GM21619 (cell line): ENCODE measurements around the gene PPP1R13B.

Experiments
- ATAC-seq: cut with Tn5 transposase; IDR thresholded peaks from one replicate; pipeline ENCODE4 v1.9.1; 2021; ENCODE audit not compliant: unreplicated experiment

PPP1R13B gene

DNA sequence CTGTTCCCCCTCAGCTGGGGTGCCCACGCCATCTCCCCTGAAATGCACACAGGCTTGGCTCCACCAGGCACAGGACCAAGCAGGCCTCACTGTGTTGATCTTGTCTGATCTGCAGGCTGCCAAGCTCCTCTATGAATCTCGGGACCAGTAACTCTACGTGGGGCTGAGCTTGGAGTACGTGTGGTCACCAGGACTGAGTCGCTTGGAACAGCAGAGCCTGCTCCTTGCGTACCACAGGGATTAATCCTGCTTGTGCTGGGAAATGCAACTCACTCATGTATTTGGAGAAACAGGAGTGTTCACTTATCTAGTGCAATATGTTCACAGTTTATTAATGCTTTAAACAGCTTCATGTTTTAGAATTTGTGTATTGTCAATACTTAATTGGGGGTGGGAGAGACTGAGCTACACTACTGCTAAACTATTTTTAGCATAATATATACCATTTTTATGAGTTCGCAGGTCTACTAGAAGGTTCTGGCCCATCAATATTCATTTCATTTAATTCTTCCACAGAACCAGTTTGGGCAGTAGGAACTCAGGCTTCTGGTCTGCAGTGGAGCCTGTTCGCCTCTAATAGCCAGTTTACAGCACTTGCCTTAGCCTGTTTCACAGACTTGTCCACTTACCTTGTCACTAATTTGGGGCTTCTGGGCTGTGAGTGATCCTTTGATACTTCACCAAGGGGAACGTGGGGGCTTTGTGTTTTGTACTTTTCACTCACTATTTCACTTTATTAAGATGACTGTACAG, 114.3 kb downstream of the PPP1R13B start:
- ATAC-seq, result no peak

DNA sequence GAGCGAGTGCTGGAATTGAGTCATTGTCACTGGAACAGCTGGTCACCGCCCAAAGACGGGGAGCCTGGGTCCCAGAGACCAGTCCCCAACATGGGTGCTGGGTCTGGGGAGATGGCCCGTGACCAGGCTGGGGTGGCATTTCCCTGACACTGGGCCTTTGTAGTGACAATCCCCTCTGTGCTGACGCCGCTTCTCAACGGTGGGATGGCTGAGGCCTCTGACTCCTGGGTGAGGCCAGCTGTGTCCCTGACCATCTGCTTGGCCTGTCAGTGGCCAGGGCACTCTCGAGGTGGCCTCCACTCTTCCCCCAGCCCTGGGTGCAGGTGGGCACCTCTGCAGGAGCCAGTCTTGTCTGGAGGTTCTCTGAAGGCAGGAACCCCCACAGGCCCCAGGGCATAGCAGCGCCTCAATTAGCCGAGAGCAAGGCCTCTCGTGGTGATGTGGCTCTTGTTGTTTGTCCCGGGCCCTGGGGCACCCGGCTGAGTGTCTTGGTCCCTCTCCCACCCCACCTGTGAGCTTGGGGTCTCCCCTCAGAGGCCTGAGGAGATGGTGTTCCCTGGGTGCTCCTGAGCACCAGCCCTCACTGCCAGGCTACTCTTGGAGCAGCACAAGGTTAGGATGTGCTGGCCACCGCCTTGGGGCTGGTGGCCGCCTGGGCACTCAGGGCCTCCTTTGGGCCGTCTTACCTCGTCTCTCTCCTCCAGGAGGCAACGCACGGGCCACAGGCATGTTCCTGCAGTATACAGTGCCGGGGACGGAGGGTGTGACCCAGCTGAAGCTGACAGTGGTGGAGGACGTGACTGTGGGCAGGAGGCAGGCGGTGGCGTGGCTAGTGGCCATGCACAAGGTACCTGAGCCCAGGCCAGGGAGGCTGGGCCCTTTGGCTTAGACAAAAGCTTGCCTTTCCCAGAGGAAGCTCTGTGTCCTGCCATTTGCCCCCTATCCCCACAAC, 115.2 kb downstream of the PPP1R13B start:
- no peak for ATAC-seq

DNA sequence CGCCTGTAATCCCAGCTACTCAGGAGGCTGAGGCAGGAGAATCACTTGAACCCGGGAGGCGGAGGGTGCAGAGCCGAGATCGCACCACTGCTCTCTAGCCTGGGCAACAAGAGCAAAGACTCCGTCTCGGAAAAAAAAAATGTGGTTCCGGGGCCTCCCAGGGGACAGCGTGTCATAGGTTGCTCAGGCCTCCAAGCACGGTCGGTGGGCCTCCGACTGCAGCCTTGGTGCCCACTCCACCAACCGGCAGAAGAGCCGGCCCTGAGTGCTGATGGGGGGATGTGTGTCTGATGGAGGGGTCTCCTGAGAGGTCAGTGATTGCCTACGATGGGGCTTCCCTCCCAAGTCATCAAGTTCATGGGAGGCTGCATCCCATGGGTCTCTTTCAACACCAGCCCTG, 115.9 kb downstream of the PPP1R13B start:
- ATAC-seq, result no peak

DNA sequence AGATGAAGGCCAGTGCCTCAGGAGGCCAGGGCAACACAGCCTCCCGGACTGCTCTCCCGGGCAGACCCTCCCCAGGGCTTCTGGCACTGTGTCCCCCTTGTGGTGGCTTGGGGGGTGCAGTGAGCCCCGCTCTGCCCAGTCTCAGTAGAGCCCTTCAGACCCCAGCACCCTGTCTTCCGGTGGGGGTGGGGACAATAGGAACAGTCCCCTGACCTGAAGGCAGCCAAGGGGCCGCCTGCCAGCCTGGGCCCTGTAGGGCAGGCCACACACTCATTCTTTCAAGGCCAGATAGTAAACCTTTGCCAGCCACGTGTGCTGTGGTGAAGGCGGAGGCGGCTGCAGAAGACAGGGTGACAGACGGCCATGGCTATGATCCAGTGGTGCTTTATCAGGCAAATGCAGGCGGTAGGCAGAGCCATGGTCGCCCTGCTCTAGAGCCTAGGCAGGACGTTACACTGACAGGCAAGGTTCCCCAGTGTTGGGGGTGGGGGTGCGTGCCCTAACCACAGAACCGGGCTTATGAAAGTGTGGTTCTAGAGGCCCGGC, 116.8 kb downstream of the PPP1R13B start:
- no peak for ATAC-seq

DNA sequence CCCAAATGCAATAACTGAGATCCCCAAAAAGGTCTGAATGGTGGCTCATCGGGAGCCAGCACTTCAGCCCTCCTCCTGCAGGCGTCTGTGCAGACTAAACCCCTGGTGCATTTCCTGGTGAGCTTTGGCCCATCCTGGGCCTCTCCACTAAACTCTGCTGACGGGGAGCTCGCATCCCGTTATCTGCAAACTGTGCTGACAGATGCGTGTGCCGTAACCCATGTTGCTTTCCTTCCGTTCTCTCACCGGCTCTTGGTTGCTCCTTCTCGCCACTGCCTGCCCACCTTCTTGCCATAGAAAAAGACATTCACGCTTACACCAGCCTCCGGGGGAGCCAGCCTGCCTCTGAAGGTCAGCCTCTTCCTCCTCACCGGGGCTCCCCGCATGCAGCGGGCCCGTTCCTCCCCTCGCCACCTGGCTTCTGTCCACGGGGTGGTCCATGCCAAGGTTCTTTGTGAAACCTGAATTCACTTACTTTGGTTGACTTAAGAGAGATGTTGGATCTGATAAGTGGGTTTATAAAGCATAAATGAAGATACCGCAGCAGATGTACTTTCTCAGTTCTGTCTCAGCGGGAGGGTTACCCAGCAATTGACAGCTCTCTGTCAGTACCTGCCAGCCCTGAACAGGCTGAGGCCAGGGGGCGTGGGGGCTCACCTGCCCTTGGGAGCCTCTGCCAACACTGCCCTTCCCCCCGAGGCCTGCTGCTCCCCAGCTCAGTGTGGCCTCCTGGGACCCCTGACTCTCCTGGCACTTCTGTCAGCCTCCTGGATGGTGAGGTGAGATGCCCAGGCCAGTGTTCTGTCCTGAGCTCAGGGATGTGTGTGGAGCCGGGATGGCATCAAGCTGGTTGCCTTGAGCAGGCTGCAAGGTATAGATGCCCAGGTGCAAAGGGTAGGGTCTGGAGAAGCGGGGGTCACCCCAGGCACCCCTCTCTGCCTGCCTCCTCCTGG, 117.6 kb downstream of the PPP1R13B start:
- ATAC-seq, result no peak

DNA sequence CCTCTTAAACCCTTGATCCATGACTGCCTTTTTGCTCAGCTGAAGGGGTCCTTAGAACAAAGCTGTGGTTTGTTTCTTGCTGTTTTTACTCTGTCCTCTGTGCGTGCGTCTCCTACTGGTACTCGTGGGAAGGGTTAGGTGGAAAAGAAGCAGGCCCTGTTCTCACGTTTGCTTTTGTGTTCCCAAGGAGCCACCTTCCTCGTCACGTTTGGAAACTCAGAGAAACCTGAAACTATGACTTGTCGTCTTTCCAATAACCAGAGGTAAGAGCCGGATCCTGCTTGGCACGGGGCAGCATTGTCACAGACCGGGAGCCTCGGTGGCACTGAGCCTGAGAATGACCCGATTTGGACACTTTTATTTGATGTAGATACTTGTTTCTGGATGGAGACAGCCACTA, 118.7 kb downstream of the PPP1R13B start:
- no peak for ATAC-seq

DNA sequence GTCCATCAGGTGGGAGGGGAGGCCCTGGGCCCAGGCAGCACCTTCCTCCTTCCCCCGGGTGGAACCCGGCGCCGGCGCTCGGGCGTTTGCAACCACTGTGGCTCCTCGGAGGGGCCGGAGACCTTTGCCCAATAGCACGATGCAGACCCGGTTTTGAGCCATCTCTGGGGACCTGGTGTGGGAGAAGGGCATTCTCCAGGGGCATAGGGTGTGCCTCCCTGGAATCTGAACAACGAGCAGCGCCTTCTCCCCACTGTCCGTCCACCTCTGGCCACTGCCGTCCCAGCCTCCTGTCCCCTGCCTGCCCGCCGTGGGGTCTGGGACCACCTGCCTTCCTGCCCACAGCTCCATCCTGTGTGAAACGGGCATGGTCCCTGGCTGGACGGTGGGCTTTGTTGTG, 119.2 kb downstream of the PPP1R13B start:
- no peak for ATAC-seq

DNA sequence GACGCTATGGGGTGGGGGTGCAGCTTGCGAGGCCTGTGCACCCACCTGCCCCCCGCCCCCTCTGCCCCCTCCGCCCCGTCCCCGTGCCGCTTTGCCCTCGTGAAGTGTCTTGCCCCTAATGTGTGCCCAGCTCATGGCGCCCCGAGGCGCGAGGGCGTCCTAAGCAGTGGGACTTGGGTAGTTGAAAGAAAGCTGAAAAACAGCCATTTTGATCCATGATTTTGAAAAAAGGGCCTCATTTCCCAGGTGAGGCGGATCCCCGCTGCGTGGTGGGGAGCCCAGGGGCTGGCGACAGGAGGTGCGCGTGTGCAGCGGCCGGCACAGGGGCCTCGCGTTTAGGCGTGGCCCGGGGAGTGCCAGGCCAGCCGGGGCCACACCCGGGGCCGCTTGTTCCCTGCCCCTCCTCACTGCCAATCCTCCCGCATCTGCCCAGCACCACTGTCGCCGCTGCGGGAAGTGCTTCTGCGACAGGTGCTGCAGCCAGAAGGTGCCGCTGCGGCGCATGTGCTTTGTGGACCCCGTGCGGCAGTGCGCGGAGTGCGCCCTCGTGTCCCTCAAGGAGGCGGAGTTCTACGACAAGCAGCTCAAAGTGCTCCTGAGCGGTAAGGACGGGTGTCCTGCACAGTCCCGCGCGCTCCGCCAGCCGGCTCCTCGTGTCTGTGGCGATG, 119.9 kb downstream of the PPP1R13B start:
- ATAC-seq, result no peak

DNA sequence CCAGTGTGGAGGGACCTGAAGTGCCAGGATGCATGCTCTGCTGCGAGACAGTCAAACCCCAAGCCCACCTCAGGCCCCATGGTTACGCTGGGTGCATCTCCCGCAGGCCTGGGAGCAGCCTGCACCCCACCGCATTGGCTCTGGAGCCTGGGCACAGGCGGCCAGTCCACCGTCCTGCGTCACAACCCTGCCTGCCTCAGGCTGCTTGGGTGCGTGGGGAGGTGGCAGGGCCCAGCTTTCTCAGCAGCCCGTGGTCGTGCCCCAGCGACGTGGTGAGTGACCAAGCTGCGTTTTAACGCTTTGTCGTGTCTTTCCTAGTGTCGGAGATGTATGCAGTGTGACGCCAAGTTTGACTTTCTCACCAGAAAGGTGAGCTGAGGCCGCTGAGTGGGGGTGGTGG, 120.9 kb downstream of the PPP1R13B start:
- ATAC-seq, result no peak

DNA sequence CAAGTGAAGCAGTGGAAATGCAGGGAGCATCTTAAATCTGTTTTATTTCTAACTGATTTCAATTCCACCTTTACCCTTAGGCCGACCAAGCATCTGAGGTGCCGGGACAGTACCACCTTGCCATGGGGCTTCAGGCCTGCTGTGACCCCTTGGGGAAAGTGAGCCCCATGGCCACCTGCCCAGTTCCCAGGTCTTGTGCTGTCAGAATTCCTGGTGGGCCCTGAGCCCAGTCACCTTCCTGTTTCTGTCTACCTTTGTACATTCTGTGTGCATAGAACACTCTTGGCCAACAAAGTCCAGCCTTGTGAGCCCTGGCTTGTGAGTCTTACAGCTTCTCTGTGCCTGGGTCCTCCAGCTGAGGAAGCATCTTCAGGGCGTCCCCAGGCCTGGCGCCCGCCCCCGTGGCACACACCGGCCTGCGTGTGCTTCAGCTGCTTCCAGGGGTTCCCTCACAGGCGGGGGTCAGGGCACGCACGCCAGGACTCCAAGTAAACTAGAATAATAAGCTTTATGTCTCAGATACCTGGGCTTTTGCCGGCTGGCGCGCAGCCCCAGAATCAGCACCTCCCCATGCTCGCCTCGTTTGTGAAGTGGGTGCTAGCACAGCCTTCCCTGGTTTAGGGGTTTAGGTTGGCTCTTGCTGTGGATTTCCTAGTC, 121.5 kb downstream of the PPP1R13B start:
- no peak for ATAC-seq

DNA sequence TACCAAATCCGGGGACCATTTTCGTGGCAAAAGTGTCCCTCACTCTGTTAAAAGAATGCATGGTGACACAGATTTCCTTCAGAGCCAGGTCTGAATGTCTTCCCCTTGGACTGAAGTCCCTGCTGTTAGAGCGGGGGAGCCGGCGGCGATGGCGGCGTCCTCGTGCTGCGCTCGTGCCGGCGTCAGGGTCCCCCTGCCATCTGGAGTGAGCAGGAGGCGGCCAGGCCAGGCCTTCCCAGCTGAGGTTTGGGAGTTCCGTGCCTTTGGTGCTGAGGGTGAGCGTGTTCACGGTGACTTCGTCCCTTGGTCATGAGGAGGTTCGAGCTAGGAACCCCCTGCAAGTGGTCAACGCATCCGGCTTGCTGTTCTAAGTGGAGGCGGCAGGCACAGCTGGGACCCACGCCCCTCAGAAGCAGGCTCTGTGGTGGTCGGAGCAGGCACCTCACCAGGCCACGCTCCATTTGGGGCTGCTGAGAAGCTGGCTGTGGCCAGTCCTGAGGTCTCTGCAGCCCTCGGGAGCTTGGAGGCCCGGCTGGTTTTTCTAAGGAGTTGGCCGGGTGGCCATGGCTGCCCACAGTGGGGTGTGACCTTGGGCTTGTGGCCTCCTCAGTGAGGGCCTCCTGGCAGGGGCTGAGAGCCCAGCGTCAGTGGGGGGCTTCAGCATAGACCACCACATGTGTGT, 122.2 kb downstream of the PPP1R13B start:
- ATAC-seq, result no peak

DNA sequence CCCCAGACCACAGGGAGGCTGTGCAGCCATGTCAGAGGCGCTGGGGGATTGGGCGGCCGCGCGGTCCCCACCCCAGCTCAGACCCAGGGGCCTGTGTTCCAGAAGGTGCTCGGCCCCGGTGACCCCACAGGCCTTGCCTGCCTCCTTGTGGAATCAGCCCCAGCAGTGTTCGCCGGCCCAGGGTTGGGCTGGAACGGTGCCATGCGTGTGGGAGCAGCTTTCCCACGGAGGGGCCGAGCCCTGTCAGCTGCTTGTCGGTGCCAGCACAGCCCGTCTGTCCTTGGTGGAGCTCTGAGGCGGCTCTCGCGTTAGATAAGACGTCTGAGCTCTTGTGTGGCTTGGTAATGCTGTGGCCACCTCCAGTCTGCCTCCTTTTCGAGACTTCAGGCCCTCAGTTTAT, 123.3 kb downstream of the PPP1R13B start:
- ATAC-seq, result no peak

DNA sequence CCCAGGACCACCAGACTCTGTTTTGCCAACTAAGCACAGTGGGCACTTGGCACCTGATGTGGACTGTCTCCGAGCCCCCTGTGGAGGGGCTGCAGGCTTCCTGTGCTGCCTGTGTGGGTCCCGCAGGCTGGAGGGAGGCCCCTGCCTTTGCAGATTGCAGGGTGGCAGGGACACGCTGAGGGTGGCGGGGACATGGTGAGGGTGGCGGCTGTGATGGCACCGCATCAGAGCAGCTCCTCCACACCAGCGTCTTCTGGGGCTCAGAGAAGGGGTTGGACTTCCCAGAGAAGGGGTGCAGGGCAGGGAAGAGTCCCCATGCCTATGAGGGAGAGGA, 123.7 kb downstream of the PPP1R13B start:
- ATAC-seq, result no peak

DNA sequence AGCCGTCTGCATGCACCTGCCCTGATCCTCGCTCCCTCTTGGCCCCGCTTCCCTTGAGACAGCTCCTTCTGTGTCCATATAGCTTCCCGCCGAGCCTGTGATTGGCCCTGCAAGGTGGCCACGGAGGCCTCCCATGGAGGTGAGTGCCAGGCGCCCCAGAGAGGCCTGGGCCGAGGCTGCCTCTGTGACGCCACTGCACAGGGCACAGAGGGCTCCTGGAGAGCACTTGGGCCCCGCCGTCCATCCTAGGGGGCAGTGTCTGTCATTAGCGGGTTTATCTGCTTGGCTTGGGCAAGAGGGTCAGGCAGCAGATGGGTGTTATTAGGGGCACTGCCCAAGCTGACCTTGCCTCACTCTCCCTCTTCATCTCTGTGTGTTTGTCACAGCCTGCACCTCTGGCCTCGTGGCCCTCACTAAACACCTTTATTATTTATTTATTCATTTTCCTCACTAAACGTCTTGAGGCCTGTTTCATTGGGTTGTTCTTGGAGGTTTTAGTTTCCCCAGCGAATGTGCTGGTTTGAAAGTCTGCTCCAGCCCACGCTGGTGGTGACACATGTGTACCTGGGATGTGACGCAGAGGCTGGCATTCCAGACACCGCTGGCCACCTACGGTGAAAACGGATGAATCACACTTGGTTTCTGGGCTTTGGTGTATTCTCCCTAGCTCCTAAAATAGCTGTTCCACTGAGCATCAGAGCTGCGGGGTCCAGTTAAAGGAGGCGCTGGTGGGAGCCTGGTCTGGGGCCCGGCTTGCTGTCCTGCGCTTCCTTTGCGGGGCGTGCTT, 125.8 kb downstream of the PPP1R13B start:
- no peak for ATAC-seq

DNA sequence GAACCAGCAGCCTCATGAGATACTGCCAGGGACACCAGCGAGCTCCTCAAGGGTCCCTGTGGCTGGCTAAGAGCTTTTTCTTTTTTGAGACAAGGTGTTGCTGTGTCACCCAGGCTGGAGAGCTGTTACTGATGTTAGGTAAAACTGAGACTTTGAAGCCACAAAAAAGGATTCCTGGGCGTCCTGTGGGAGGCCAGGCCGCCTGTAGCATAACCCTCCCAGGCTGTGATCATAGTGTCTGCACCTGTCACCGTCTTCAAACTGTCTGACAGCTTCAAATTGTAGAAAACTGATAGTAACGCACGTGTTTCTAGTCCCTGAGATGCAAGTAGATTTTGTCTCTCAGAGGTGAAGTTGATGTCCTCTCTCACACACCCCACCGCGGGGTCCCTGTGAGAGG, 127.6 kb downstream of the PPP1R13B start:
- ATAC-seq, result no peak

DNA sequence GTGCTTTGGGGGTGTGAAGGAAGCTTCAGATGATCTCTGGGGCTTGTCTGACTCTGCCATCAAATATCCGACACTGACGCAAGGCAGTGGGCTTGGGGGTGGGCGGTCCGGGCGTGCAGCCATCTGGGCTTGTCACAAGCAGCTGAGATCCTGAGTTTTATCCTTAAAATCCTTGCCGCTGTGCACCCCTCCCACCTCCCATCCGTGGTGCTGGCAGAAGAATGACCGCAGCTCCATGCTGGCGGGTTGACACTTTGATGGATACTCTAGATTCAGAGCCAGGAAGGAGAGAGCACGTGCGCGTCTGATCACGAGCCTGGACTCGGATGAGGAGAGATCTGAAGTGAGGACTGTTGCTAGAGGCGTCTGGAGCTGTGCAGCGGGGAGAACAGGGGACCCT, 128.8 kb downstream of the PPP1R13B start:
- ATAC-seq, result no peak

DNA sequence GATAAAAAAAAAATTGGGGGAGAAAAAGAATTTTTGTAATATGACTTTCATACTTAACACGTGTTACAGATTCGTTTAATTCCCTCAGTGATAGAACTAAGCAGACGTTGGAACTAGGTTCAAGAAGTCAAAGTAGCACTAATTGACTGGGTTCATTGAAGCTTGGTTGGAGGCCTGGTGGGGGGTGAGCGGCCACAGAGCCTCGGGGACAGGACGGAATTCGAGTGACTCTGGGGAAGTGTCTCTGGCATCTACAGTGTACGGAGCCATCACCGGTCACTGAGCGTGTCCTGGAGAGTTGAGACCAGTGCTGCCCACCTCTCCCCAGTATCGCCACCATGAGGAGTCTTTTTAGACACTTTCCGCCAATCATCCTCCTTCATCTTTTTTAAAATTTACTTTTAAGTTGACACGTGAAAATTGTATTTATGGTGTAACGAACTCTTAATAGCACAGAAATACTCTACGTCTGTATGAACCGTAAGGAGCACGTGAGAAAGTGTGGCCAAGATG, 130.4 kb downstream of the PPP1R13B start:
- no peak for ATAC-seq

DNA sequence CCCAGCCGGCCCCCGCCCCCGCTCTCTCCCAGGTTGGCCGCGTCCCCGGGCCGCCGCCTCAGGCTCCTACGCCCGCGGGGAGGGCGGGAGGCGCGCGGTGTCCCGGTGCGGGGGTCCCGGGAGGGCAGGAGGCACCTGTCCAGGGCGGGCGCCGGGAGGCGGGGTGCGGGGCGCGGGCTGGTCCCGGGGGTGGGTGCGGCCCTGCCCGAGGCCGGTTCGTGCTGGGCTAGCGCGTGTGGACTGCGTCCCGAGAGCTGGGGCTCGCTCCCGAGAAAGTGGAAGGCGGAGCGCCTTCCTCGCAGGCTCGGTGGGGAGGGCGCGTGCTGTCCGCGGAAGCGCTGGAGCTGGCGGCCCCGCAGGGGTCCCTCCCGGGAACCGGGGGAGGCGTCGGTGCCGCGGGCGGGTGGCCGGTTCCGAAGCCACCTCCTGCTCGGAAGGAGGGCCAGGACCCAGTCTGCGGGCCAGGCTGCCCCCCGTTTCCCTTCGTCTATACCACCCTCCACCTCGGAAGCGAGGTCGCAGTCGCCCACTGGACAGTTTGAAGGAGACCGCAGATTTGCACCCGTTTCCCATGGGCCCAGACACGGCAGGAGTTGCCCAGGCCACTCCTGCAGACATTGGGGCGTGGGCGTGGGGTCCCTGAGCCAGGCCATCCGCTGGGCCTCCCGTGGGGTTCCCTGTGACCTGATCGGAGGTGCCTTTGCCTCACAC, 131.1 kb downstream of the PPP1R13B start:
- no peak for ATAC-seq
